HFF-Myc (cell line): ENCODE results near the gene FOXP1.

Experiments
- DNase-seq: peaks from one replicate; pipeline ENCODE4 v3.0.0-alpha.2; 2011; ENCODE audit warnings: low read depth; ENCODE audit errors: extremely low read depth
- H3K4me3 ChIP-seq: replicated peaks from 2 replicates; pipeline ENCODE4 v1.5.1; 2011; ENCODE audit warnings: low read depth, mild to moderate bottlenecking, control low read depth, low read length
- CTCF ChIP-seq: IDR thresholded peaks from 2 replicates; pipeline ENCODE4 v1.5.1; 2012; ENCODE audit warnings: mild to moderate bottlenecking, low read depth, low read length, control low read depth; ENCODE audit errors: missing control alignments

FOXP1 gene

DNA sequence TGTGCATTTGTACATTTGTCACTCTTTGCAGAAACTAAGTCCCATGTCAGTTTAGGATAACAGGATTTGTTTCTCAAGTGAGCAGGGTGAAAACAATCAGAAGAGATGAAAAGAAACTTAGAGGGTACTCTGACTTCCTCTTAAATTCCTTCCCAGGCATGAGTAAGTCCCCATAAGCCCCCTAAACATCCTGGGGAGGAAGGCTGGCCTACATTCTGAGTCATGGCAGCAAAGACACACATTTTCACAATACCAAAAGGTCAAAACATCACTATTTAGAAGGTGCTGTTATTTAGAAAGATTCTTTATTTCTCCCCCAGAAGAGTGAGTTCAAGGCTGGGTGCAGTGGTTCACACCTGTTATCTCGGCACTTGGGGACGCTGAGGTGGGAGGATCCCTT is 7.6 kb upstream of the FOXP1 start:
- TF ChIP-seq CTCF = no peak
- no peak for DNase-seq
- no peak overlapping the region for H3K4me3 ChIP-seq

DNA sequence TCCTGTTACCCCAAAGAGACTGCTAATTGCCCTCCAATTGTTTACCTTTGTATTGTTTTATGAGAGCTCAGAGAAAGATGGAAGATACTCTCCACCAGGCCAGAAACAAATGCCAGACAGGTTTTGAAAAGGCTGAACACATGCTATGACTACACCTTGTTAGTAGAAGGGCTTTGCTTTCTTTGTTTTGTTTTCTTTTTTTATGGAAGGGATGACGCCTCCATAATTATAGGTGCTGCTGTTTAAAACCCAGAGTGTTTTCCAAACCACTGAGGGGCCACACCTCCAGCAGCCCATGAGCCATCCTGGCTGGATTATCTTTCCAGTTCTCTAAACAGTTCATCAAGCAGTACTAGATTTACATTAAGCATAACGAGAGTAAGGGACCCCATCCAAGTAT is 5.6 kb upstream of the FOXP1 start:
- DNase-seq = no peak
- no peak for TF ChIP-seq CTCF
- H3K4me3 ChIP-seq = no peak overlapping the region

GRCh38 chr3:71587958-71588357 is 4.4 kb upstream of the FOXP1 start:
- DNase-seq = no peak
- no peak for TF ChIP-seq CTCF
- no peak overlapping the region for H3K4me3 ChIP-seq

DNA sequence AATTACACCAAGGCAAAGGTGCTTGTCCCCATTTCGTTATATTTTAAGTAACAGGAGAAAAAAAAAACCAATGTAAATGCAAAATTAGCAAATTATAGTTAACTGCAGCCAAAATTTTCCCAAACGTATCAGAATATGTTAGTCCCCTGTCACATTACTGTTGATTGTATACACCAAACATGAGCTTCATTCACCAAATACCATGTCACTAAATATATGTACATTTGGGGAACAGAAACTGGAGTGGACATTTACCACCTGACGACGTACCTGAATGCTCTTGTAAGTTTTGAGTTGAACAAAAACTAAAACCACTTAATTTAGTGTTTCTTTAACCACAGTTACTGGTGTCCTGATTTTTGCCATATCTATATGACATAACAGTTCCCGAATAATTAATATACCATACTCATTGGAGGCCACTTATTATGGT is 3.3 kb upstream of the FOXP1 start:
- H3K4me3 ChIP-seq = no peak overlapping the region
- no peak for DNase-seq
- no peak for TF ChIP-seq CTCF

DNA sequence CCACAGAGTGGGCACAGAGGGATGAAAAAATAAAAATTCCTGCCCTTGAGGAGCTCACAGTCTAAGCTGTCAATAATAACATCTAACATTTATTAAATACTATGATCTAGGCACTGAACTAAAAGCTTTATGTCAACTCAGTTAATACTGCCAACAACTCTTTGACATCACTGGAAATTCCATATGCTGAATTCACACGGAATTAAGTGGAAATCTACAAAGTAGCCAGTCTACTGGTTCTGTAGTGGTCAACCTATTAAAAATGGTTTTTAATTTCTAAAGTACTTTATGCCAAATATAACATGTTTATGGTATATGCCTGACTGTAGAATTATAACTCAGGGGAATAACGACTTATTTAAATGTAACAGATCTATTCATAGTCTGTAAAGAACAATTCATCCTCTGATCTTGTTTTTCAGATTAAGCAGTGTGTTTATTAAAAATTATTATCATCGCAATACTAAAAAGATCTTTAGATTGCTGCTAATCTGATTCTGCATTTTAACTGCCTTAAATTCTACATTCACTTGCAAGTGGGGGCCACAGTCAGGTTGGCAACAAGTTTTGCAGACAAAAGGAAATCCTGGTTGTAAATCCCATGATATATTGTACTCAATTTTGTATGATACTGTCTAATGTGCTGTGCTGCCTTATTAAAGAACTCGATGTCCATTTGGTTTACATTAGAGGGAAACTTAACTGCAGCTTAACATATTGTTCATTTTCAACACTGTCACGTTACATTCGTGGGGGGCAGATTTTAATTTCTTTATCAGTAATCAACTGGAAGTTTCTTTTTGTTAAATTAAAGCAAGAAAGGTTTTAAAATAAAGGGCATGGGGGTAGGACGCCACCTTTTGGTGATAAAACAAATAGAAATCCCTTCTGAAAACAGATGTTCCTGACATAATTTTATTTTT is 2.6 kb upstream of the FOXP1 start:
- H3K4me3 ChIP-seq = no peak overlapping the region
- no peak for DNase-seq
- TF ChIP-seq CTCF = peak; percentile 53

DNA sequence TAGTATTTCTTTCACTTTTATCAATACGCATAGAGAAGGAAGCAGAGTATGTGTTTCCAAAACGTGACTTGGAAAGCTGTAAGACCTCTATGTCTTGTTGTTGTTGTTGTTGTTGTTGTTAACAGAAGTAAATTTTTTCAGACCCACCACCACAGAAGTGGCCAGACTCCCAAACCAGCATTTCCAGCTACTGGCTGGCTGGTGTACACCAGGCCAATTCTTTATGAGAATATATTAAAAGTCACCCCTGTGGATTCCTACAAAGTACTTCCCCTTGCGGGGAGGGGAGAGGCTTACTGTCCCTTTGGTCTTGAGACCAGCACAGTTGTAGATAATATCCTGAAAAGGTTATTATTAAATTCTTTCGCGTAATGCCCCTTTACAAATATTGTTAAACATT is 1.6 kb upstream of the FOXP1 start:
- H3K4me3 ChIP-seq = no peak overlapping the region
- no peak for DNase-seq
- TF ChIP-seq CTCF = no peak
